Hepatocyte (in vitro differentiated cells): ENCODE results near the gene CDCP1.

Experiments used
- EZH2 ChIP-seq: fragments of 200-600 bp; sonication (generic); IDR thresholded peaks from 2 replicates; pipeline ENCODE4 v1.6.1; 2016; ENCODE audit warnings: antibody characterized with exemption, mild to moderate bottlenecking, borderline replicate concordance
- TF ChIP-seq, protein P1 (sequence below): fragments of 200-600 bp; sonication (generic); IDR thresholded peaks from 2 replicates; pipeline ENCODE4 v1.5.1; 2016; ENCODE audit warnings: antibody characterized with exemption, mild to moderate bottlenecking; ENCODE audit not compliant: poor library complexity

DNA sequence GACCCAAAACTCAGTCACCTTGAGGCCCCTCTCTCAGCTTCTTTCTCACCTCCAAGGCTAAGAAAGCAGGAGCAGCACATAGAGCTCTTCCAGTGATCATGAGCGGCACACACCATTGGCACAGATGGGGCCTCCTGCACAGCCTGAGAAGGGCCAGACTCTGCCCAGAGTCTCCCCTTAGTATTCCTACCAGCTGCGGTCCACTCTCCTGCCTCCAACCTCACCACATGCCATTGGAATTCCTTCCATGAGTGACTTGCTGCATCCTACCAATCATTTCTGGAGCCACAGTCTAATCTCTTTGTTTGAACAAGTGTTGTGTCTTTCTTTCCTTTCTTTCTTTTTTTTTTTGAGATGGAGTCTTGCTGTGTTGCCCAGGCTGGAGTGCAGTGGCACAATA is 39.3 kb downstream of the CDCP1 start:
- TF ChIP-seq, protein P1, sequence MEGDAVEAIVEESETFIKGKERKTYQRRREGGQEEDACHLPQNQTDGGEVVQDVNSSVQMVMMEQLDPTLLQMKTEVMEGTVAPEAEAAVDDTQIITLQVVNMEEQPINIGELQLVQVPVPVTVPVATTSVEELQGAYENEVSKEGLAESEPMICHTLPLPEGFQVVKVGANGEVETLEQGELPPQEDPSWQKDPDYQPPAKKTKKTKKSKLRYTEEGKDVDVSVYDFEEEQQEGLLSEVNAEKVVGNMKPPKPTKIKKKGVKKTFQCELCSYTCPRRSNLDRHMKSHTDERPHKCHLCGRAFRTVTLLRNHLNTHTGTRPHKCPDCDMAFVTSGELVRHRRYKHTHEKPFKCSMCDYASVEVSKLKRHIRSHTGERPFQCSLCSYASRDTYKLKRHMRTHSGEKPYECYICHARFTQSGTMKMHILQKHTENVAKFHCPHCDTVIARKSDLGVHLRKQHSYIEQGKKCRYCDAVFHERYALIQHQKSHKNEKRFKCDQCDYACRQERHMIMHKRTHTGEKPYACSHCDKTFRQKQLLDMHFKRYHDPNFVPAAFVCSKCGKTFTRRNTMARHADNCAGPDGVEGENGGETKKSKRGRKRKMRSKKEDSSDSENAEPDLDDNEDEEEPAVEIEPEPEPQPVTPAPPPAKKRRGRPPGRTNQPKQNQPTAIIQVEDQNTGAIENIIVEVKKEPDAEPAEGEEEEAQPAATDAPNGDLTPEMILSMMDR: no peak
- TF ChIP-seq EZH2: no peak
